NCI-H1048 (cell line): ENCODE measurements around the gene ZNF443.
"Not testable (repeated sequence)": the region's sequence is repeated elsewhere in the genome, so short reads cannot be mapped to it uniquely, and the experiment has no call there.

Source experiments
- DNase-seq: peaks from one replicate; lab custom pipeline; 2025; lab: John Stamatoyannopoulos, UW

The ZNF443 gene

DNA sequence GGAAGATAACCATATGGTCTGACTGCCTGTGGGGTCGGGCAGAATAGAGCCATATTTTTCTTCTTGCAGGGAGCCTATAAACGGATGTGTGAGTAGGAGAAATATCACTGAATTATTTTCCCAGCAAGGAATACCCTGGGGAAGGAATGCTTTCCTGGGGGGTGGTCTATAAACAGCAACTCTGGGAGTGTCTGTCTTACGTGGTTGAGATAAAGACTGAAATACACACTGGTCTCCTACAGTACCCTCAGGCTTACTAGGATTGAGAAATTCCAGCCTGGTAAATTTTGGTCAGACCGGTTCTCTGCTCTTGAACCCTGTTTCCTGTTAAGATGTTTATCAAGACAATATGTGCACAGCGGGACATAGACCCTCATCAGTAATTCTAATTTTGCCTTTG lies 23.5 kb downstream of the ZNF443 start:
- not testable (repeated sequence) for DNase-seq

DNA sequence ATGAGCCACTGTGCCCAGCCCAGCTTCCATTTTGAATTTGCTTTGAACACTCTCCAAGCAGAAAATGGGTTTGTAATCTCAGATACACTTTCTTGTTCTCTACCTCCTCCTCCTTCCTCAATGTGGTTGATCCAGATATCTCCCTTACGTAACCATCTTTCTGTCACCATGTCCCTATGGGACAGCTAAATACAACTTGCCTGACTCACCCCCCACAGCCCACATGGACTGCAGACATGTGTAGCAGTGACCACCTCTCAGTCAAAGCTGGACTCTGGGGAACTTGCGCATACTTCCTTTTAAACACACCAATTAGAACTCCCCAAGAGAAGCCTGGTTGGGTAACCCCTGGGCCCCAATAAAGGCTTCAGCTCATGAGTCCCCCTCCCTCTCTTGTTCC lies 28.9 kb downstream of the ZNF443 start:
- no peak for DNase-seq

DNA sequence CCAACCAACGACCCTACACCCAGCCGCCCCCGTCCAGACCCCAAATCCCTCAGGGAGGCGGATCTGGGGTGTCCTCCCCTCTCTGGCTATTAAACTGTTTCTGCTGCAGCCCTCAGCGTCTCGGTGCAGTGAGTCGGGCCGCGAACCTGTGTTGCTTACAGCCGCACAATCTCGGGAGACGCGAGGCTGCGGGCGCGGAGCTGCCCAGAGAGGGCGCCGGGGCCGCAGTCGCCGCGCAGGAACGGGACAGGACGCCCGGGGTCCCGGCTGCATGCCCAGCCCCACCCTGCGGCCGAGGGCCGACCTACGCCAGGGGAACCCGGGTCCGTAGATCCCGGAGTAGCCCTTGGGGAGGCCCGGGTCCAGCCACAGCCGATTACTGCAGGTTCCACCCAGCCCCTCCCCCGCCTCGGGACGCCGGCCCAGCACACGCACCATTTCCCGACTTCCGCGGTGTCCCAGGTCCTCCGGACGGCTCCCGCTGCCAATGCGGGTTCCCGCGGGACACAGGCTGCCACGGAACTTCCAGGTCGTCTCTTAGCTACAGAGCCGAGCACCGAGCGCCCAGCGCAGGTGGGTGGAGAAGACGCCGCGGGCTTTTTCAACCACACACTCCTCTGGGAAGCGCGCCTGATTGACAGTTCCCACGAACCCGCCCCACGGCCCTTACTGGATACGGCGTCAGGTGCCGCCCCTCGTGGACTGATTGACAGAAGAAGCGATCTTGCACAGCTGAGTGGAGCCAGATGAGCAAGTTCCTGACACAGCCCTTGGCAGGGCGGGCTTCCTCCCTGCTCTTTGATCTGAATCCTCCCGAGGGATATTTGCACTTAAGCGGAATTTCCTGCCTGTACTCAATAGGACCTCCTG lies 40.0 kb downstream of the ZNF443 start, which contains the start of gene ZNF799:
Gene ZNF799 (minus strand): TSS at position 639 of the 870 bp plus-strand sequence. CDS start 201 bp downstream, at position 438.
- peak; percentile 87 for DNase-seq

DNA sequence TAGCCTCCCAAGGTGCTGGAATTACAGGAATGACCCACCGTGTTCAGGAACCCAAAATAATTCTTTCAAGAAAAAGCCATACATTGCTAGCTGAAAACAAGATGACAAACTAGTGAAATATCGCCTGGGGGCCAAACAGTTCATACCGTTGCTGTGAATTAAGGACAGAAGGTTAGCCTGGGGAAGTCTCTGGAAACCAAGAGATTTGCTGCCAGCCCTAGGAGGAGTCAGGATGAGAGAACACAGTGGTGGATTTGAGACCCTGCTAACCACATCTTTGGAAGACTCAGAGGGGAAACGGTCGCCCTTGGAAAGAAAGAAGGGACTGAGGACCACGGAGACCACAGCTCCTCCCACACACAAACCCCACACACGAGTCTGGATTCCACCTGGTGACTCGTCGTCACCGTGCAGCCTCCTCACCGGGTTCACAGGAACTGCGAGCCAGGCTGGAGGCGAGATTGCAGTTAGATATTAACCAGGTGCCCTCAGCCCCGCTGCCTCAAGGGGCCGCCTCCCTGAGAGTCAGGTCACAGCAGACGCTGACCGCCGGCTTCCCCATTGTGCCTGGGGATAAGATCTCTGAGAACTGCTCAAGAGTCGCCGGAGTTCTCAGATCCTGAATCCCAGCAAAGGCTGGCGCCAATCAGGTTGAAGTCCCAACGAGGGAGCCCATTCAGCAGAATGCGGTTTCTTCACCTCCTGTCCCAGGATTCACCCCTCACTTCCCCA lies 40.8 kb downstream of the ZNF443 start:
- not testable (repeated sequence) for DNase-seq

DNA sequence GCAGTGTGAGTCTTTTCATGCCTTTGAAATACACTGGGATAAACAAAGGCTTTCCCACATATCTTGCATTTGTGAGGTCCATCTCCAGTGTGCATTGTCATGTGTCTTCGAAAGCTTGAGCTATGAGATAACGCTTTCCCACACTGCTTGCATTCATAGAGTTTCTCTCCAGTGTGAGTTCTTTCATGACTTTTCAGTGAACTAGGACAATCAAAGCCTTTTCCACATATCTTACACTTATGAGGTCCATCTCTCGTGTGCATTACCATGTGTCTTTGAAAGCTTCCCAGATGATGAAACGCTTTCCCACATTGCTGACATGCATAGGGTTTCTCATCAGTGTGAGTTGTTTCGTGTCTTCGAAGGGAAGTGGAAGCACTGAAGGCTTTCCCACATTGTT lies 49.7 kb downstream of the ZNF443 start:
- not testable (repeated sequence) for DNase-seq

DNA sequence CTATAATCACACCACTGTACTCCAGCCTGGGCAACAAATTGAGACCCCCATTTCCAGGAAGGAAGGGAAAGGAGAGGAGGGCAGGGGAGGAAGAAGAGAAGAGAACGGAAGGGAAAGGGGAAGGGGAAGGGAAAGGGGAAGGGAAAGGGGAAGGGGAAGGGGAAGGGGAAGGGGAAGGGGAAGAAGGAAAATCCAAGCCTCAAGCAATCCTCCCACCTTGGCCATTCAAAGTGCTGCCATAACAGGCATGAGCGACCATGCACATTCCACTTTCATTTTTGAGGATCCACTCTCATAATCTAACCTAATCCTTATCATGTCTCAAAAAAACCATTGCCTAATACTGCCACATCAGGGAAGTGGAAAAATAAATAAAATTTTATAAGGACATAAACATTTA lies 54.5 kb downstream of the ZNF443 start:
- DNase-seq, result not testable (repeated sequence)

DNA sequence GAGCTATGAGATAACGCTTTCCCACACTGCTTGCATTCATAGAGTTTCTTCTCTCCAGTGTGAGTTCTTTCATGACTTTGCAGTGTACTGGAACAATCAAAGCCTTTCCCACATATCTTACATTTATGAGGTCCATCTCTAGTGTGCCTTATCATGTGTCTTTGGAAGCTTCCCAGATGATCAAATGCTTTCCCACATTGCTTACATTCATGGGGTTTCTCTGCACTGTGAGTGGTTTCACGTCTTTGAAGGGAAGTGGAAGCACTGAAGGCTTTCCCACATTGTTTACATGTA lies 60.4 kb downstream of the ZNF443 start:
- no peak for DNase-seq

DNA sequence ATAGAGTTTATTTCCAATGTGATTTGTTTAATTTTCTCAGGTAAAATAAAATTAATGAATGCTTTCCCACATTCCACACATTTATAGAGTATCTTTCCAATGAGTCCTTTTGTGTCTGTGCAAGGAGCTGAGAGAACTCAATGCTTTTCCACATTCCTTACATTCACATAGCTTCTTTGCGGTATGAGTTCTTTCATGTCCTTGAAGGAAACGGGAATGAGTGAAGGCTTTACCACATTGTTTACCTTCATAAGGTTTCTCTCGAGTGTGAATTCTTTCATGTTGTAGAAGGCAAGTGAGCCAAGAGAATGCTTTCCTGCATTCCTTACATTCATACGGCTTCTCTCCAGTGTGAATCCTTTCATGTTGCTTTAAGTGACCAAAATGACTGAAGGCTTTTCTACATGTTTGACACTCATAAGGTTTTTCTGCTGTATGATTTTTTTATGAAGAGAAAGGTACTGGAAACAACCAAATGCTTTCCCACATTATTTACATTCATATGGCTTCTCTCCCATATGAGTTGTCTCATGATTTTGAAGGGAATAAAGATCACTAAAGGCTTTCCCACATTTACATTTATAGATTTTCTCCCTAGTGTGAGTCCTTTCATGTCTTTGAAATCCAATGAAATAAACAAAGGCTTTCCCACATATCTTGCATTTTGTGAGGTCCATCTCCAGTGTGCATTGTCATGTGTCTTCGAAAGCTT lies 60.9 kb downstream of the ZNF443 start:
- DNase-seq, result no peak
